NCI-H1930 (cell line): ENCODE measurements around the gene CDC73.
"Not testable (repeated sequence)": the region's sequence is repeated elsewhere in the genome, so short reads cannot be mapped to it uniquely, and the experiment has no call there.

Source experiments
- DNase-seq, 2 experiments: peaks; one replicate each; lab custom pipeline; 2025; lab: John Stamatoyannopoulos, UW

The CDC73 gene

GRCh38 chr1:193114485-193115095, 7.2 kb upstream of the CDC73 start:
- no peak for DNase-seq

- no peak for DNase-seq
Measured at GRCh38 chr1:193115629-193116227, 6.1 kb upstream of the CDC73 start.

- not testable (repeated sequence) for DNase-seq
Measured at GRCh38 chr1:193117167-193117566, 4.7 kb upstream of the CDC73 start.

DNA sequence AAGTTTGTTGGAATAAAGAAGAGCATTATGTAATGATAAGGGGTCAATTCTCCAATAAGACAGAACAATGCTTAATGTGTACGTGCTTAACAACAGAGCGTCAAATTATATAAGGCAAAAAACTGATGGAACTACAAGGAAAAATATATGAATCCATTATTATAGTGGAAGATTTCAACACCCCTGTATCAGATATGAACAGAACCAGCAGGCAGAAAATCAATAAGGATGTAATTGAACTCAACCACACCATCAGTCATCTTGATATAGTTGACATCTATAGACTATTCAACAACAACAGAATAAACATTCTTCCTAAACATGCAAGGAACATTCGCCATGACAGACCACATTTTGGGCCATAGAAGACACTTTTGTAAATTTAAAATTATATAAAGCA, 3.6 kb upstream of the CDC73 start:
- no peak for DNase-seq

GRCh38 chr1:193118803-193119730, 2.8 kb upstream of the CDC73 start:
- no peak for DNase-seq

DNA sequence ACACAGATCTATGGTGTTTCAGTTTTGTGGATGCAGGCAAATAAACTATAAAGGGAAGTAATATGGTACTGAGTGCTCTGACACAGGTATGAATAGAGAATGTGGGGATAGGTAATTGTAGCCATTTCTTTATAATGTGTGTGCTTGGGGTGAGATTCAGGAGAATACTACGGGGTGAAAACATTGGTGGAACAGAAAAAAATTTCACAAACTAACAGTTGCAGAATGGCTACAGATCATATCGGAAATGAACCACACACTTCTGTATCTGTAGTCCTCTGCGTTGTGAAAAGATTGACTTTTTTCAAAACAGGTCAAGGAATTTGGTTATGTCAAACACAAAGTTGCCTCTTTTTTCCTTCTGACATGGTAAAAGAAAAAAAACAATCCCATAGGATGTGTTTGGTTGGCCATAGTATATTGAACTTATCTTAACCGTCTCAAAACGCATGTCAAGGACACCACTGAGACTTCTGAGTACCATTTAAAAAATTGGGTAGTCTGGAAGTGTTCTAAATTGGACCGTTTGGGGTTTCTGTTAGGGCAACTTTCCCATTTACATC, 1.1 kb upstream of the CDC73 start:
- DNase-seq: no peak

DNA sequence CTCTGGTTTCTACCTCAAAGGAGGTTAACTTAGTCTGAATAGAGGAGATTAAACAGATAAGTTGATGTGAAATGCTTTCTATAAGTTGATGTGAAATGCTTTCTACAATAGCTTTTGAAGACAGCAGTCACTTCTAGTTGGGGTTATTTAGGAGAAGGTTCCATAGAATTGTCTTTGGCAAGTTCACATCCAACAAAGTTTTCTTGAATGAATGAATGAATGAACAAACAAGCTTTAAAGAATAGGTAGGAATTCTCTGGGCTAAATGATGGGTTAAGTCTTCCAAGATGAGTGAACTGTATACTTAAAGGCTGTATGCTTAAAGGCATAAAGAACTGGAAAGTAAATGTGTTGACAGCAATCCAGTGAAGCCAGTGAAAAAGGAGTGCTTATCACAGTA, 1.9 kb downstream of the CDC73 start:
- DNase-seq: no peak

DNA sequence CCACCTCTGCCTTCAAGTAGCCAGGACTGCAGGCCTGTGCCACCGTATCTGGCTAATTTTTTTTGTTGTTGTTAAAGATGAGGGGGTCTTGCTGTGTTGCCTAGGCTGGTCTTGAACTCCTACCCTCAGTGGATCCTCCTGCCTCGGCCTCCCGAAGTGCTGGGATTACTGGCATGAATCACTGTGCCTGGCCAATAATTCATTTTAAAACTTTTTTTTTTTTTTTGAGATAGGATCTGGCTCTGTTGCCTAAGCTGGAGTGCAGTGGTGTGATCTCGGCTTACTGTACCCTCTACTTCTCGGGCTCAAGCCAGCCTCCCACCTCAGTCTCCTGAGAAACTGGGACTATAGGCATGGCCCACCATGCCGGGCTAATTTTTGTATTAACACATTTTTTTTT, 3.5 kb downstream of the CDC73 start:
- DNase-seq: no peak

GRCh38 chr1:193131266-193131860, 9.5 kb downstream of the CDC73 start:
- DNase-seq: no peak

- no peak for DNase-seq
Measured at GRCh38 chr1:193140254-193140653, 18.4 kb downstream of the CDC73 start.

GRCh38 chr1:193141804-193142203, 20.0 kb downstream of the CDC73 start:
- no peak for DNase-seq

DNA sequence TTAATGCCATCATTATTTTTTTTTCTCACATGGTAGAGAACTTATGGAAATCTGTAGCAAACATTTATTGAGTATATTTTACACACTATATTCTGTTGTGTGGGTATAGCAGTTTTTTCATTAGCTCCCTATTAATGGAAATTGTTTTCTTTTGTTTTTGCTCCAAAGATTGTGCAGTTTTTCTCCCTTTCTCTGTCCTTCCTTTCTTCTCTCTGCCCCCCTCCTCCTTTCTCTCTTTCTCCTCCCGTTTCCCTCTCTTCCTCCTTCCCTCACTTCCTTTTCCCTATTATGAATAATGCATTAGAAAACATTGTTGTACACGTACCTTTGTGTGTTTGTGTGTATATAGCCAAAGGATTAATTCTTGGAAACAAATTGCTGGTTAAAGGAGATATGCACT, 20.6 kb downstream of the CDC73 start:
- no peak for DNase-seq

DNA sequence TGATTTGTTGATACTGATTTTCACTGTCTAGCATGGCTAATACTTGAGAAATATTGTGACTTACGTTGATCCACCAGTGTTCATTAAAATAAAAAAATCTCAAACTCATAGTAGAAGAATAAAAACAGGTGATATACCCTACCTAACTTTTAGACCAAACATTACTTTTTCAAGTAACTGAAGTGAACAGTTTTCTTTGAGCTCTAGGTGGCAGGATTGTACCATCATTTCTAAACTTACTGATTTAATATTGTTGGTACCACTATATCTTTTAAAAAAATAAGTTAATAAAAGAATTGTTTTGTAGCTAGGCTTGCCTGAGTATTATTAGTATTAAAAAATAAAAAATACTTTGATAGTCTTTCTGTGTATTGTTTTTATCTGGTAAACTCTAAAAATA, 21.5 kb downstream of the CDC73 start:
- DNase-seq: no peak

- DNase-seq: no peak
Measured at GRCh38 chr1:193144361-193144938, 22.6 kb downstream of the CDC73 start.

DNA sequence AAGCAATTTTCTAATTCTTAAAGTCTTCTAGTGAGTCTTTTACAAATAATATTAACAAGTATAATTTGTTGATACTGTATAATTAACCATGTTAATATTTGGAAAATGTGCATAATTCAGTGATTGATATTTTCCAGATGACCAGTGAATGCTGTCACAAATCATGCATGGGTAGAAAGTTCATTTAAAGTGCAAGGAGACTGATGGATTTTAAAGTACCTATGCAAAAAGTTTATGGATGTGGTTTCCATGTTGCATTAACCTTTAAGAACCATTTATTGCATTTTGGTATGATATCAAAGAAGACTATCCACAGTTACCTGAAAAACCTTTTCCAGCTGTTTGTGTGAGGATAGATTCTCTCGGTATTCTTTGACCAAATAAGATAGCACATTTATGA, 23.2 kb downstream of the CDC73 start:
- no peak for DNase-seq

GRCh38 chr1:193156117-193156821, 34.4 kb downstream of the CDC73 start:
- DNase-seq: no peak

- DNase-seq: no peak
Measured at GRCh38 chr1:193156822-193157142, 35.0 kb downstream of the CDC73 start.

GRCh38 chr1:193157360-193157759, 35.5 kb downstream of the CDC73 start:
- no peak for DNase-seq

DNA sequence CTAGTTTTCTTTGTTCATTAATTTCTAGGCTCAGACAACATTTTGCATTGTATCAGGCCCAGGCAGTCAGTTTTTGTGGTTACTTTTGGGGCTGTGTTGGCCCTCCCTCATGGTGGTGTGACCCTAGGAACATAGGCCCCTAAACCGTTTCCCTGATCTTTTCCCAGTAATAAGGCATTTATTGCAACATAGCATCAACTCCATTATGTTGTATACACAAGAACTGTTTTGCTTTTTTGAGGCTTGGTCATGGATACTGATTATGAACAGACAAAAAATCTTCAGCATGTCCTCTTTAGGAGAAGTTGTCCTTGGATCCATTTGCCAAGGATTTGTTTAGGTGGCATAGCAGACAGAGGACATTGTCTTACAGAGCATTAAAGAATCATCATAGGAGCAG, 54.3 kb downstream of the CDC73 start:
- no peak for DNase-seq

- peak in 1 of 2 experiments; percentile 28 for DNase-seq
Measured at GRCh38 chr1:193176788-193177187, 55.0 kb downstream of the CDC73 start.

GRCh38 chr1:193179094-193179493, 57.3 kb downstream of the CDC73 start:
- peak in 1 of 2 experiments; percentile 13 for DNase-seq
